ENCODE measurements around the gene ATP8B2.

DNA sequence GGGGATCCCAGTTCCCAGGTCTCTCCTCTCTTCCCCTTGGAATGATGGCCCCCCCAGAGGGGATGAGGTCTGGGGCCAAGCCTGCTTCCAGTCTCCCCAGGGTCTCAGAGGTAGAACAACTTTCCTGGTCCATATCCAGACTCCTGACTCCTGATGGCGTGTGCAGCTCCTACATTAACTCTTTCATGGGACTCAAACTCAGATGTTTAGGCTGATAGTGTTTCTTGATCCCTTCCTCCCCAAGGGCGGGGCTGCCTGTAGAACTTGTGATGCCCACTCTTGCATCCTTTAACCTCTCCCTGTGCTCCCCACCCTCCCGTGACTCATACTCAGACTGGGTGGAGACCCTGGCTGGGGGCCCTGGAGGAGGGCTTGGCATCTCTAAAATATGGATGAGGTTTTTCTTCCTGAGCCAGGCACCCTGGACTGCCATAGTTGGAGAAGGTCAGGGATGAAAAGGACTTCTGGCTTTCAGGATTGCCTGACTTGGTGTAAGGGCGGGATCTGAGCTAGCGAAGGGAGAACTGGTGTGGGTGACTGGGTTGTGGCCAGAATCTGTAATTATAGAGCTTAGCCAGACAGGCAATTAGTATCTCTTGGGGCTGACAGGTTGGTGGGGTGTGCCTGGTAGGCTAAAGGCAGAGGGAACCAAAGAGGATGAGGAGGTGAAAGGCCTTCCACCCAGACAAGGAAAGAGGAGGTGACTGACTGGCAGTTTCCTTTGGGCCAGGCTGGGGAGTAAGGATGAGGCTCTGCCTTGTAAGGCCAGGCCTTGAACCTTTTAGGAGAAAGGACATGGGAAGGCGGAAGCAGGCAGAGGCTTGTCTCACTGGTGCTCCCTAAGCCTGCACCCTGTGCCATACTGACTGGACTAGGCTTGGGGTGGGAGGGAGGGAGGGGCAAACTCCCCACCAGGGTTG, 1.5 kb downstream of the ATP8B2 start:
- TF ChIP-seq, protein P1, sequence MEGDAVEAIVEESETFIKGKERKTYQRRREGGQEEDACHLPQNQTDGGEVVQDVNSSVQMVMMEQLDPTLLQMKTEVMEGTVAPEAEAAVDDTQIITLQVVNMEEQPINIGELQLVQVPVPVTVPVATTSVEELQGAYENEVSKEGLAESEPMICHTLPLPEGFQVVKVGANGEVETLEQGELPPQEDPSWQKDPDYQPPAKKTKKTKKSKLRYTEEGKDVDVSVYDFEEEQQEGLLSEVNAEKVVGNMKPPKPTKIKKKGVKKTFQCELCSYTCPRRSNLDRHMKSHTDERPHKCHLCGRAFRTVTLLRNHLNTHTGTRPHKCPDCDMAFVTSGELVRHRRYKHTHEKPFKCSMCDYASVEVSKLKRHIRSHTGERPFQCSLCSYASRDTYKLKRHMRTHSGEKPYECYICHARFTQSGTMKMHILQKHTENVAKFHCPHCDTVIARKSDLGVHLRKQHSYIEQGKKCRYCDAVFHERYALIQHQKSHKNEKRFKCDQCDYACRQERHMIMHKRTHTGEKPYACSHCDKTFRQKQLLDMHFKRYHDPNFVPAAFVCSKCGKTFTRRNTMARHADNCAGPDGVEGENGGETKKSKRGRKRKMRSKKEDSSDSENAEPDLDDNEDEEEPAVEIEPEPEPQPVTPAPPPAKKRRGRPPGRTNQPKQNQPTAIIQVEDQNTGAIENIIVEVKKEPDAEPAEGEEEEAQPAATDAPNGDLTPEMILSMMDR (IDR thresholded peaks at IDR 0.05), result no peak
- TF ChIP-seq REST (IDR thresholded peaks at IDR 0.05; ENCODE audit: low read depth, low read length) (no peak), RAD21 (IDR thresholded peaks at IDR 0.05; ENCODE audit: low read length) (no peak), EP300 (IDR thresholded peaks at IDR 0.05; ENCODE audit: borderline replicate concordance in 1 of 2, low read depth in 1 of 2, low read length in 1 of 2) (no peak), IRF3 (IDR thresholded peaks at IDR 0.05; ENCODE audit: low read depth, low read length) (no peak), JUND (IDR thresholded peaks at IDR 0.05) (no peak), YY1 (IDR thresholded peaks at IDR 0.05; ENCODE audit: low read depth) (no peak), USF2 (IDR thresholded peaks at IDR 0.05; ENCODE audit: borderline replicate concordance, low read depth, low read length) (no peak)
